Mononuclear cell (primary cell): ENCODE measurements around the gene TMA7B. TPM values are rescaled to one million over a fixed set of nuclear protein-coding genes. Genes with fewer than 3 reads are reported as not detected.
A peak's percentile ranks its signal among the peaks of the same experiment; 100 is the strongest.

Experiments
- H3K27me3 ChIP-seq: 2 replicates; pipeline ENCODE4 v1.6.0; 2011; ENCODE audit warnings: low read length, control low read depth; ENCODE audit not compliant: insufficient read depth
- H3K4me1 ChIP-seq: 2 replicates; pipeline ENCODE4 v1.5.1; 2011; ENCODE audit warnings: mild to moderate bottlenecking, low read length, control low read depth; ENCODE audit not compliant: insufficient read depth
- H3K4me3 ChIP-seq: 2 replicates; pipeline ENCODE4 v1.5.1; 2011; ENCODE audit warnings: mild to moderate bottlenecking, low read length, moderate library complexity
- H3K9me3 ChIP-seq: 2 replicates; pipeline ENCODE4 v1.5.1; 2011; ENCODE audit warnings: low read depth, mild to moderate bottlenecking, control low read depth, low read length
- total RNA-seq: library from RNA; depleted of rRNA; stranded (reverse); fragments of >200 nt; gene quantifications from one replicate; pipeline ENCODE4 v1.2.3, GENCODE V29; 2012

TMA7B gene
- total RNA-seq, 1 donor = 7.9 TPM

DNA sequence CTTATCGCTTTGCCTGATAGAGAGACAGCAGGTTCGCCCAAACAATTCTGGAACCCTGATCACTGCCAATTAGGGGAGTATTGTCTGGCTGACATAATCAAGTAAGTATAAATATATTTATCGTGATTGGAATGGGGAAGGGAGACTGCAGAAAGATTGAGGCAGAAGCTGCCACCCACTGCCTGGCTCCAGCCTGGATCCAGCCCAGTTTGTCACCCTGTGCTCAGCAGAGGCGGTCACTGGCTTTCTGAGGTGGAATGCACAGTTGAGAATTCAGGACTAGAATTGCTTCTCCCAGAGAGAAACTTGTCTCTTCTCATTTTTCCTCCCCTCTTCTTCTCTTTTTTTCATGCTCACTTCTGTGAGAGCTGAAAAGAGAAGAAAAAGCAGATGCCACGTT lies 33.4 kb upstream of the TMA7B start:
- peaks cover 87% of the 10 kb centered on the region for H3K4me1 ChIP-seq
- no peaks in the 10 kb centered on the region for H3K27me3 ChIP-seq
- no peaks in the 10 kb centered on the region for H3K9me3 ChIP-seq
- peak overlapping the region; percentile 37 for H3K4me3 ChIP-seq

DNA sequence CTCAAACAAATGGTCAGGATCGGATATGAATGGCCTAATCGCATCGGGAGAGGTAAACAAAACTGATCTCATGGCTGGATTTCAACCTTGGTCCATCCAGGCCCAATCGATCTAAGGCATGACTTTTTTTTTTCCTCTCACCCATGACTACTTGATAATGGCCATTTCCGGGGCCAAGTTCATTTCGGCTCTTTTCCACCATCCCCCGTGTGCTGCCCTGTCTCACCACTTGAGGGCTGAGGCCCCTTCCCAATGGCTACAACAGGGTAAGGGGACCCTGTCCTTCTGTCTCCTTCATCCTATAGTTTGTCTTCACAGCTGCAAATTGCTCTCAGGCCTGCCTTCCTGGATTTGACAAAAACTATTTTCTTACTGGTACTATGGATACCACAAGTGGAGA lies 32.7 kb upstream of the TMA7B start:
- peak overlapping the region; percentile 37 for H3K4me3 ChIP-seq
- H3K4me1 ChIP-seq = peaks cover 88% of the 10 kb centered on the region
- no peaks in the 10 kb centered on the region for H3K9me3 ChIP-seq

DNA sequence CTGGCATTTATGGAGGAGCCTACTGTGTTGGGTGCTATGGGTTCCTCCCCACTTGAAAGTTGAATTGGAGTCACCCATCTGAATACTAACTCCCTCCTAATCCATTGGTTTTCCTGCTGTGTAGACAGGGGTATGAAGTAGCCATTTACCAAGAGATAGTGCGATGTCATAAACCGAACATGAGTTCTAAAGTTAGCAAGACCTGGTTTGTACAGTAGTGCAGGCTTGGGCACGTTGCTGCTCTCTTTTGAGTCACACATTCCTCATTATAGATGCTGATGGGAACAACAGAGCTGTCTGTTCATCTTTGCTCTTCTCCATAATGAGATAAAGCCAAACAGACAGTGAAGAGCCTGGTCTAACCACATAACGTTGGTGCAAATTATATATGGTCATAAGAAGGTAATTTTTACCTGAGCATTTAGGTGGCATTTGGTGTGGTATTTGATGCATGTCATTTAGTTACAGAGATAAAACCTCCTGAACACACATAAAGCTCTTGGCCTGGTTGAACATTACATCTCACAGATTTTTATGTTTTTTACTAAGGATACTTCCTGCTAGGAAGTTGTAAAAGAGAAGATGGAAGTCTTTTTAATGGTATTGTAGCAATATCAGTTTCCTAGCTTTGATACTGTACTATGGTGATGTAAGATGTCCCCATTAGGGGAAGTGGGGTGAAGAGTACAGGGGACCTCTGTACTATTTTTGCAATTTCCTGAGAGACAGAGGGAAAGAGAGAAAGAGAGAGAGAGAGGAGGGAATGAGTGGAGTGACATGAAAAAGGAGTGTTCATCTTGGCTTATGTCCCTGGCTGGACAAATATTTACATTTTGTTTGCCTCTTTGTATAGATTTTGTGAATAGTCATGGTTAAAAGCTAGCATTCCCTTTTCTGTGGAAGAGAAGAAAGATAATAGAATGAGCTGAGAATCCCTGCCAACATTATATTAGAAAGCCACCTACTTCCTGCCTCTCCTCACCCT lies 31.4 kb upstream of the TMA7B start:
- no peaks in the 10 kb centered on the region for H3K27me3 ChIP-seq
- H3K9me3 ChIP-seq = no peaks in the 10 kb centered on the region
- no peak overlapping the region for H3K4me3 ChIP-seq
- H3K4me1 ChIP-seq = peaks cover 91% of the 10 kb centered on the region

More for the DNA sequence above, 32.7 kb upstream of the TMA7B start:
- no peaks in the 10 kb centered on the region for H3K27me3 ChIP-seq

DNA sequence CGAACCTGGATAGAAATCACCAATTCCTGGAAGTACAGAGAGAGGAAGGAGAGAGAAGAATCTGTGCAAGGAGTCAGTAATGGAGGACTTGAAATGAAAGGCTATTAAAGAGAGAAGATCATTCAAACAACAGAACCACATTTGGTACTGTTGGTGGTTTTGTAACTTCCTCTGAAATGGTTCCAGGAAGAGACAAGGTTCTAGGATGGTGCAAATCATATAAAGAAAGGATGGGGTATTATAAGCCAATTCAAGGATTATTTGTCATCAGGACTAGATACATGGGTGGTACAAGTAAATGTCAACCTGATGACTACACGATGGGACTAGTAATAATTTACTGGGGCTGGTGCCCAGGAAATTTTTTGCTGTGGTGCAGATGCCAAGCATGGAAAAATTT lies 28.9 kb upstream of the TMA7B start:
- Histone ChIP-seq H3K27me3 (no peaks in the 10 kb centered on the region), H3K4me3 (no peak overlapping the region), H3K4me1 (peaks cover 90% of the 10 kb centered on the region), H3K9me3 (no peaks in the 10 kb centered on the region)

DNA sequence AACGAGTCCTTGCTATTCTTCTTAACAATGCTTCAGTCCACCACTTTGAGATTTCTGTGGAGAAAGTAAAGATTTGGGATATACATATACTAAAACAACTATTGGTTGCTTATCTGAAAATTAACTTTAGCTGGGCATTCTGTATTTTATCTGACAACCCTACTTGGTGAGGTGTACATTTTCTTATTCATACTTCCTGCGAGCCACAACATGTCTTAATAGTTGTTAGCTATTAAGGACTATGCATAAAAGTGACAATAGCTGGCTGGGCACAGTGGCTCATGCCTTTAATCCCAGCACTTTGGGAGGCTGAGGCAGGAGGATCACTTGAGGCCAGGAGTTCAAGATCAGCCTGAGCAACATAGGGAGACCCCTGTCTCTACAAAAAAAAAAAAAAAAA lies 28.0 kb upstream of the TMA7B start:
- Histone ChIP-seq H3K4me3 (no peak overlapping the region), H3K4me1 (peaks cover 90% of the 10 kb centered on the region), H3K9me3 (no peaks in the 10 kb centered on the region), H3K27me3 (no peaks in the 10 kb centered on the region)

GRCh38 chr22:39932918-39933649 lies 27.1 kb upstream of the TMA7B start:
- no peaks in the 10 kb centered on the region for H3K9me3 ChIP-seq
- no peak overlapping the region for H3K4me3 ChIP-seq
- H3K27me3 ChIP-seq = no peaks in the 10 kb centered on the region
- H3K4me1 ChIP-seq = peaks cover 90% of the 10 kb centered on the region

- Histone ChIP-seq H3K4me3 (no peak overlapping the region), H3K27me3 (no peaks in the 10 kb centered on the region), H3K4me1 (peaks cover 90% of the 10 kb centered on the region), H3K9me3 (no peaks in the 10 kb centered on the region)
Measured at GRCh38 chr22:39933741-39934140, 26.5 kb upstream of the TMA7B start.

DNA sequence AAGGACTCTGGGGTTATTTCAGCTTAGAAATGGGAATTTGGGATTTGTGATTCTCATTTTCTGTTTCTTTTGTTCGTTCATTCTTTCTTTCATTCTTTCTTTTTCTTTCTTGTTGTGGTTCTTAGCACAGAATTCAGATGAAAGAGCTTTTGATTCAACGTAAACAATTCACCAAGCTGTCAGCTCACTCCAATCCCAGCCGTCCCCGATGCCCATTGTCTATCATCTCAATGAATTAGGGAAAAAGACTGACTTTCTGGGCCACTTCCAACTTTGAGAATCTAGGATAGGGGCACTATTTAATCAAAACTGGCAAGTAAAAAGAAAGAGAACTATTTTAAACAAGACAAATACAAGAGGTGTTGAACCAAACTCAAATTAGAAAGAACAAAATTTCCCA lies 25.1 kb upstream of the TMA7B start:
- H3K9me3 ChIP-seq = no peaks in the 10 kb centered on the region
- H3K4me3 ChIP-seq = no peak overlapping the region
- H3K27me3 ChIP-seq = no peaks in the 10 kb centered on the region
- H3K4me1 ChIP-seq = peaks cover 91% of the 10 kb centered on the region

DNA sequence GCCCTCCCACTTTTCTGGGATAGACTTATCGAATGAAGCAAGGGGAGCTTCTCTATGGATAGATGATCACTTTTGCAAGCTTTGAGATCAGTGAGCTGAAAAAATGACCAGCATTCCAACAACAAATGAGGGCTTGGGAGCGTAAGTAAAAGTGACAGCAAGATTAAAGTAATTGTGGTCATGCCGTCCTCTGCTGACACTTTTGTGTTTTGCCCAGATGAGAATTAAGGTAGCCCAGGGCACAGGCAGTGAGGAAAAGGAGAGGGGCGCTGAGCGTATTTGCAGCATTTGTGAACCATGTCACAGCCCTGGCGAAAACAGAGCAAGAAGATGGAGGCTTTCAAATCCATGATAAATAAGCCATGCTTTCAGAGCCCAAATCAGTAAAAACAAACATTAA lies 24.6 kb upstream of the TMA7B start:
- Histone ChIP-seq H3K4me3 (no peak overlapping the region), H3K27me3 (no peaks in the 10 kb centered on the region), H3K4me1 (peaks cover 87% of the 10 kb centered on the region), H3K9me3 (no peaks in the 10 kb centered on the region)

GRCh38 chr22:39936523-39937145 lies 23.6 kb upstream of the TMA7B start:
- no peaks in the 10 kb centered on the region for H3K9me3 ChIP-seq
- peaks cover 82% of the 10 kb centered on the region for H3K4me1 ChIP-seq
- no peak overlapping the region for H3K4me3 ChIP-seq
- no peaks in the 10 kb centered on the region for H3K27me3 ChIP-seq

GRCh38 chr22:39937906-39938305 lies 22.3 kb upstream of the TMA7B start:
- no peaks in the 10 kb centered on the region for H3K9me3 ChIP-seq
- no peak overlapping the region for H3K4me3 ChIP-seq
- peaks cover 80% of the 10 kb centered on the region for H3K4me1 ChIP-seq
- H3K27me3 ChIP-seq = no peaks in the 10 kb centered on the region

- Histone ChIP-seq H3K9me3 (no peaks in the 10 kb centered on the region), H3K27me3 (no peaks in the 10 kb centered on the region), H3K4me1 (peaks cover 80% of the 10 kb centered on the region), H3K4me3 (no peak overlapping the region)
Measured at GRCh38 chr22:39938509-39939111, 21.6 kb upstream of the TMA7B start.

DNA sequence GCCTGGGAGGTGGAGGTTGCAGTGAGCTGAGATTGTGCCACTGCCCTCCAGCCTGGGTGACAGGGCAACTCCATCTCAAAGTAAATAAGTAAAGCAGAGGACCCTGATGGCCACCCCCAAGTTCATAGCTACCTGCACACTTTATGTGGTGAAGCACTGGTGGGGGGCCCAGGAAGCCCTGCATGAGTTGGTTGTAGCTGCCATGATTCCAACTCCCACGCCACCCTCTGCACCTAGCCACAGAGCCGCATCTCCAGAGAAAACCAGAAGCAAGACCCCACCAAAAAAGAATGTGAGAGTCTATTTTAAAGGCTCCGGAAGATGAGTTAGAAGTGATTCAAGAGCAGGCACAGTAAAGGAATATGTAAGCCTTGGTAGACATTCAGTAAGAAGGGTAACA lies 20.4 kb upstream of the TMA7B start:
- Histone ChIP-seq H3K27me3 (no peaks in the 10 kb centered on the region), H3K4me3 (no peak overlapping the region), H3K4me1 (peaks cover 80% of the 10 kb centered on the region), H3K9me3 (no peaks in the 10 kb centered on the region)

- H3K4me1 ChIP-seq = peaks cover 73% of the 10 kb centered on the region
- no peaks in the 10 kb centered on the region for H3K9me3 ChIP-seq
- H3K4me3 ChIP-seq = no peak overlapping the region
- no peaks in the 10 kb centered on the region for H3K27me3 ChIP-seq
Measured at GRCh38 chr22:39940757-39941305, 19.4 kb upstream of the TMA7B start.
